ENCODE data around the gene EYA4. TPM values are rescaled to one million over a fixed set of nuclear protein-coding genes. Genes with fewer than 3 reads are reported as not detected.
"Not testable (repeated sequence)": the region's sequence is repeated elsewhere in the genome, so short reads cannot be mapped to it uniquely, and the experiment has no call there.

Gene EYA4
- polyA plus RNA-seq, 5 donors: 5.3 to 10.5 (median 8.6) TPM

- DNase-seq: not testable (repeated sequence)
Observed at GRCh38 chr6:133397601-133398000, 156.4 kb downstream of the EYA4 start.

GRCh38 chr6:133399426-133399825, 158.3 kb downstream of the EYA4 start:
- DNase-seq: no peak

- DNase-seq: no peak
Observed at GRCh38 chr6:133404151-133404550, 163.0 kb downstream of the EYA4 start.

GRCh38 chr6:133404728-133405127, 163.6 kb downstream of the EYA4 start:
- no peak for DNase-seq

- no peak for DNase-seq
Observed at GRCh38 chr6:133407320-133408100, 166.4 kb downstream of the EYA4 start.

- DNase-seq: no peak
Observed at GRCh38 chr6:133408132-133408531, 167.0 kb downstream of the EYA4 start.

- no peak for DNase-seq
Observed at GRCh38 chr6:133408543-133408942, 167.4 kb downstream of the EYA4 start.

GRCh38 chr6:133410638-133411435, 169.7 kb downstream of the EYA4 start:
- no peak for DNase-seq

- no peak for DNase-seq
Observed at GRCh38 chr6:133411757-133412156, 170.6 kb downstream of the EYA4 start.

- no peak for DNase-seq
Observed at GRCh38 chr6:133415262-133415661, 174.1 kb downstream of the EYA4 start.

GRCh38 chr6:133418108-133418507, 177.0 kb downstream of the EYA4 start:
- DNase-seq: no peak

- DNase-seq: no peak
Observed at GRCh38 chr6:133423242-133423641, 182.1 kb downstream of the EYA4 start.

- no peak for DNase-seq
Observed at GRCh38 chr6:133424359-133424758, 183.2 kb downstream of the EYA4 start.

GRCh38 chr6:133426038-133426437, 184.9 kb downstream of the EYA4 start:
- DNase-seq: no peak

GRCh38 chr6:133428295-133428694, 187.1 kb downstream of the EYA4 start:
- DNase-seq: no peak

- DNase-seq: no peak
Observed at GRCh38 chr6:133430530-133430929, 189.4 kb downstream of the EYA4 start.

GRCh38 chr6:133431031-133431430, 189.9 kb downstream of the EYA4 start:
- DNase-seq: no peak

GRCh38 chr6:133432021-133432989, 191.1 kb downstream of the EYA4 start:
- DNase-seq: no peak

- DNase-seq: no peak
Observed at GRCh38 chr6:133435065-133435728, 194.0 kb downstream of the EYA4 start.

- no peak for DNase-seq
Observed at GRCh38 chr6:133436652-133437051, 195.5 kb downstream of the EYA4 start.

- DNase-seq: no peak
Observed at GRCh38 chr6:133441491-133441890, 200.3 kb downstream of the EYA4 start.

All from right lung (tissue), 5 donors.